HG03558 (cell line): ENCODE data around the gene BRK1.
"Not testable (repeated sequence)": the region's sequence is repeated elsewhere in the genome, so short reads cannot be mapped to it uniquely, and the experiment has no call there.

Source experiments
- ATAC-seq: cut with Tn5 transposase; IDR thresholded peaks from one replicate; pipeline ENCODE4 v1.9.1; 2021; ENCODE audit warnings: moderate number of reproducible peaks; ENCODE audit not compliant: unreplicated experiment; ENCODE audit errors: extremely low read depth

The BRK1 gene

GRCh38 chr3:10175334-10175733, 59.9 kb downstream of the BRK1 start:
- not testable (repeated sequence) for ATAC-seq

GRCh38 chr3:10176150-10176549, 60.7 kb downstream of the BRK1 start:
- ATAC-seq: not testable (repeated sequence)
